GM12801 (cell line): Measurements from ENCODE around the gene ELL.

Experiments used
- CTCF ChIP-seq: IDR thresholded peaks from one replicate; pipeline ENCODE4 v1.5.1; 2011; ENCODE audit warnings: control low read depth; ENCODE audit not compliant: insufficient read length; ENCODE audit errors: extremely low read depth

Gene ELL

DNA sequence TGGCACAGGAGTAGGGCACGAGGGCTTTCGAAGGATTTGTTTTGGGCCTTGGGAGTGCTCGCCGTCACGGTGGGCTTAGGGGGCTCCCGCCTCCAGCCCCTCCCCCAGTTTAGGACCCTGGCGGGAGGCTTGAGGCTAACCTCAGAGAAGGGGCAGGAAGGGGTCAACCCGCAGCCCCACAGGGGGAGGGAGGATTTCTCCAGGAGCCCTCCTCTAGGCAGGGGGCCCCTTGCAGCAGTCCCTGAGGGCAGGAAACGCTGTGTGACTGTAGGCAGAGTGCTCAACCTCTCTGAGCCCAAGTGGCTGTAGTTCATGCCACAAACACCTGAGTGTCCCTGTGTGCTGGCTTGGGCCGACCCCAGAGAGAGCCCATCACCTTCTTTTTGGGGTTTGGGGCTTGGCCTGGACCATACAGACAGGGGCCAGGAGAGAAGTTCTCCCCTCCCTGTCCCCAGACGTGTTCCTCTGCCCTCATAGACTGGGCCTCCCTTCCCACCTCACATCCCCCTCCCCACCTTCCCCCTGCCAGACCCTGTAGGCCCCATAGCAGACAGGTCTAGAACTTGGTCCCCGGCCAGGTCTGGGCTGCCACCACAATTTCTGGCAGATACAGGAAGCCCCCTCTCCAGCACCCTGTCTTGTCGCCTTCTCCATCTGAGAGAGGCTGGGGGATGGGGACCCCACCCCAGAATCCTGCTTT is 92.0 kb downstream of the ELL start:
- TF ChIP-seq CTCF: no peak

GRCh38 chr19:18428787-18429674 is 92.8 kb downstream of the ELL start:
- no peak for TF ChIP-seq CTCF

- no peak for TF ChIP-seq CTCF
Observed at GRCh38 chr19:18428173-18428786, 93.6 kb downstream of the ELL start.

DNA sequence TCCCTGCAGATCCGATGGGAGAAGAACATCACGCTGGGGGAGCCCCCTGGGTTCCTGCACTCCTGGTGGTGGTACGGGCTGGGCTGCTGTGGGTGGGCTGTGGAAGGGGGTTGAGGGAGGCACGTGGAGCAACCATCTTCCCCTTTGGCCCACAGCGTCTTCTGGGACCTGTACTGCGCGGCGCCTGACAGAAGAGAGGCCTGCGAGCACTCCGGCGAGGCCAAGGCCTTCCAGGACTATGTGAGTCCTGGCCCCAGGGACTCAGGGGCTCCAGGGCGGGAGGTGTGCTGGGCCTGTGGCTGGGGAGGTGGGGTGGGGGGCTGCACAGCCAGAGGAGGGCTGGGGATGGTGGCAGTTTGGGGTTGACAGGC is 94.1 kb downstream of the ELL start:
- no peak for TF ChIP-seq CTCF

DNA sequence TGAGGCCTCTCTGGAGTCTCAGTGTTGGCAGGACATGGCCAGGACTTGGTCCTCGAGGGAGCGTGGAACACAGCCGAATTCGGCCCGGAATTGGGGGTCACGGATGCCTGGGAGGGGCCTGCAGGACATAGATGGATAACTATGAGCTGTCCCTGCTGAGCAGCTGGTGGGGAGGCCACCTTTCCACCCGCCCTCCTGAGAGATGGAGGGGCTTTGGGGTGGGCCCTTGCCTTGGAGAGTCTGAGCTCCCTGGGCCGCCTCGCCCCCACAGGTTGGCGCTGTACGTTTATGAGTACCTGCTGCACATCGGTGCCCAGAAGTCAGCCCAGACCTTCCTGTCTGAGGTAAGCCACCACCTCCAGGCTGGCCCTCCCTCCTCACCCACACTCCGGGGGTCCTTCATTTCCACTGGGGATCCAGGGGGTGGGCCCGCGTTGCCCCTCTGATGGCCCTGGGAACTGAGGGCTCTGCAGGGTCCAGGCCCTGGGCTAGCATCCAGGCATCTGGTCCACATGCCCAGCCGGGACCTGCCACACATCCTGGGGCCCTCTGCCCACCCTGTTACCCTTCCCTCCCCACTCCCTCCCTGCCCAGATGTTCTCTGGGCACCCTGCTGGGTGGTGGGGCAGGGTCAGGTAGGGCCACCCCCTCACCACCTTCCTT is 94.7 kb downstream of the ELL start:
- TF ChIP-seq CTCF: no peak

GRCh38 chr19:18426416-18426767 is 95.5 kb downstream of the ELL start:
- TF ChIP-seq CTCF: no peak

GRCh38 chr19:18425515-18426415 is 96.1 kb downstream of the ELL start:
- TF ChIP-seq CTCF: no peak
